NT2/D1 (cell line): ENCODE results near the gene REXO1.
"Not testable (repeated sequence)": the region's sequence is repeated elsewhere in the genome, so short reads cannot be mapped to it uniquely, and the experiment has no call there.

Experiments used
- SUZ12 ChIP-seq: IDR thresholded peaks from 2 replicates; pipeline ENCODE4 v1.6.1; 2011; ENCODE audit not compliant: insufficient read length, insufficient read depth; ENCODE audit errors: extremely low read depth
- YY1 ChIP-seq: IDR thresholded peaks from 2 replicates; pipeline ENCODE4 v1.6.1; 2011; ENCODE audit not compliant: insufficient read length, insufficient read depth
- ZNF274 ChIP-seq: IDR thresholded peaks from 2 replicates; pipeline ENCODE4 v1.6.1; 2011; ENCODE audit warnings: mild to moderate bottlenecking, low read depth, low read length

DNA sequence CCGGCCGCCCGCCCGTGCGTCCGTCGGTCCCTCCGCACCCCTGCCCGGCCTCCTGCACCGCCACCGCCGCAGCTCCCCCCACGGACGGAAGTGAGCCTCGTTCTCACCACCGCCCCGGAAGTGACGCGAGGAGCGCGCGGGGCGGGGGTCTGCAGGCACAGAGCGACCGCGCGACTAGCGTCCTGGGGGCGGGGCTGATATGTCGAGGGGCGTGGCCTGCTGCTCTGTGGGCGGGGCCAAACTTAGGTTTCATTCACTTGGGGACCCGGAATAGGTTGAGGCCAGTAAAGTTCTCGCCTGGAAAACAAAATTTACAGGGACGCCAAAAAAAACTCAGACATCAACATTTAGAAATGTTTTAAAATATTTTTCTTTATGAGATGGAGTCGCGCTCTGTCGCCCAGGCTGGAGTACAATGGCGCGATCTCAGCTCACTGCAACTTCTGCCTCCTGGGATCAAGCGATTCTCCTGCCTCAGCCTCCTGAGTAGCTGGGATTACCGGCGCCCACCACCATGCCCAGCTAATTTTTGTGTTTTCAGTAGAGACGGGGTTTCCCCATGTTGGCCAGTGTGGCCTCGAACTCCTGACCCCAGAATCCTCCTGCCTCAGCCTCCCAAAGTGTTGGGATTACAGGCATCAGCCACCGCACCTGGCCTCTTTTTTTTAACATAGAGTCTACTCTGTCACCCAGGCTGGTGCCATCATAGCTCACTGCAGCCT, 37.3 kb upstream of the REXO1 start, which contains the start of gene ABHD17A:
- not testable (repeated sequence) for TF ChIP-seq YY1, SUZ12, ZNF274
